ENCODE results near the gene GDF2.

Gene GDF2

DNA sequence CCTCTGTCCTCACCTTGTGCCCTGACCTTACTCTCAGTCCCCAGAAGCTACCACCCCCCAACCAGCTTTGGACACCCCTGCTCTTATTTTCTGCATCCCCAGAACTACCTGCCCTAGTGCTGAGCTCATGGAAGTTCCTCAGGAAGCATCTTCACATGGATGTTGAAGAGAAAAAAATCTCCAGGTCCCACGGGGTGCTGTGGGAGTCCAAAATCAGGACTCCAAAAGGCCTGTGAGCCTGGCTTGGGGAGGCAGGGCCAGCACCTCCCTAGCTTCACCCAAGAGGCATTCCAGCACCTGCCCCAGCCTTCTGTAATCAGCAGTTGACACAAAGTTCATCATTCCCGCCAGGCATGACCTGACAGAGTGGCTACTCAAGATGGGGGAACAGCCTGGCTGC is 43.0 kb upstream of the GDF2 start:
- DNase-seq (ENCODE audit: low read depth), result no peak
- TF ChIP-seq, protein P1, sequence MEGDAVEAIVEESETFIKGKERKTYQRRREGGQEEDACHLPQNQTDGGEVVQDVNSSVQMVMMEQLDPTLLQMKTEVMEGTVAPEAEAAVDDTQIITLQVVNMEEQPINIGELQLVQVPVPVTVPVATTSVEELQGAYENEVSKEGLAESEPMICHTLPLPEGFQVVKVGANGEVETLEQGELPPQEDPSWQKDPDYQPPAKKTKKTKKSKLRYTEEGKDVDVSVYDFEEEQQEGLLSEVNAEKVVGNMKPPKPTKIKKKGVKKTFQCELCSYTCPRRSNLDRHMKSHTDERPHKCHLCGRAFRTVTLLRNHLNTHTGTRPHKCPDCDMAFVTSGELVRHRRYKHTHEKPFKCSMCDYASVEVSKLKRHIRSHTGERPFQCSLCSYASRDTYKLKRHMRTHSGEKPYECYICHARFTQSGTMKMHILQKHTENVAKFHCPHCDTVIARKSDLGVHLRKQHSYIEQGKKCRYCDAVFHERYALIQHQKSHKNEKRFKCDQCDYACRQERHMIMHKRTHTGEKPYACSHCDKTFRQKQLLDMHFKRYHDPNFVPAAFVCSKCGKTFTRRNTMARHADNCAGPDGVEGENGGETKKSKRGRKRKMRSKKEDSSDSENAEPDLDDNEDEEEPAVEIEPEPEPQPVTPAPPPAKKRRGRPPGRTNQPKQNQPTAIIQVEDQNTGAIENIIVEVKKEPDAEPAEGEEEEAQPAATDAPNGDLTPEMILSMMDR (conservative IDR thresholded peaks at IDR 0.05; ENCODE audit: low read length), result no peak

DNA sequence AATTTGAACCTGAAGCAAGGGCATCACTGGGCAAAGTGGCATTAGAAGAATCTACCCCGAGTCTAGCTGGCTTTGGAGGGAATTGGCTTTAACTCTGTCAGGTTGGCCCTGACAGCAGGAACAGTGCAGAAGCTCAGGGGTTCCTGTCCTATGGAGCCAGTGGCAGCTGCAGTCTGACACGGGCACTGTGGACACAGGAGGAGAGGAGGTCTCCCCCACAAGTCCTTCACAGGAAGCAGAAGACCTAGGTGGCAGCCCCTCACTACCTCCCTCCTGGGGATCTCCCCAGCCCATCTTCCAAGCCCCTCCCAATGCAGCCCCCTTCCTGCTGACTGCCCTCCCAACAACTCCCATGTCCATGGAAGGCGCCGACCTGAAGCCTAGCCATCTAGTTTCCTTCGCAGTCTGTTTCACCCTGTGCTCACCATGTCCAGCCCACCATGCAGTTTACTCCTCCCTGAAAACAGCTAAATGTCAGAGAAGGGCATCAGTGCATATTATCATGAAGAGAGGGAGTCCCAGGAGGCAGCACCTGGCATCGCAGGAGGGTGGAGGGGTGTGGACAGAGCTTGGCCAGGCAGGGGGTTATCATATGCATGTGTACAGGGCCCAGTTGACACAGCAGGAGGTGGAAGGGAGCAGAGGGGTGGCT is 40.1 kb upstream of the GDF2 start:
- no peak for DNase-seq (ENCODE audit: low read depth)
- H3K4me3 ChIP-seq (ENCODE audit: low read length), result no peak overlapping the region
- TF ChIP-seq, protein P1 (conservative IDR thresholded peaks at IDR 0.05; ENCODE audit: low read length), result no peak

More for the DNA sequence above, 43.0 kb upstream of the GDF2 start:
- H3K4me3 ChIP-seq (ENCODE audit: low read length), result no peak overlapping the region

DNA sequence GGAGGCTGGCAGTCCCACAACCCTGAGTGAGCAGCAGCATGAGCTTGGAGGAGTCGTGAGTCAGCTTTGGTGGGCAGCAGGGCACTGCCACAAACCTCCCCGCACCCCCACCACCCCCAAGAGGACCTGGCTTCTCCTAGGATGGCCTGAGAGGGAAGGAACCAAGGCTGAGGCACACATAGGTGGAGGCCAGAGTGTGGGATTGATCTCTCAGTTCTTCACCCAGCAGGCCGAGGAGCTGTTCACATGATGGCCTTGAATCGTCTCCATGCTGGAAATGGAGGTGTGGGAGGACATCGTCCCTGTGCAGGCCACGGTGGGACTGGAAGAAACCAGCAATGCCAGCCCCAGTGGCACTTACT is 39.6 kb upstream of the GDF2 start:
- DNase-seq (ENCODE audit: low read depth), result no peak
- TF ChIP-seq, protein P1 (conservative IDR thresholded peaks at IDR 0.05; ENCODE audit: low read length), result no peak
- H3K4me3 ChIP-seq (ENCODE audit: low read length), result no peak overlapping the region

DNA sequence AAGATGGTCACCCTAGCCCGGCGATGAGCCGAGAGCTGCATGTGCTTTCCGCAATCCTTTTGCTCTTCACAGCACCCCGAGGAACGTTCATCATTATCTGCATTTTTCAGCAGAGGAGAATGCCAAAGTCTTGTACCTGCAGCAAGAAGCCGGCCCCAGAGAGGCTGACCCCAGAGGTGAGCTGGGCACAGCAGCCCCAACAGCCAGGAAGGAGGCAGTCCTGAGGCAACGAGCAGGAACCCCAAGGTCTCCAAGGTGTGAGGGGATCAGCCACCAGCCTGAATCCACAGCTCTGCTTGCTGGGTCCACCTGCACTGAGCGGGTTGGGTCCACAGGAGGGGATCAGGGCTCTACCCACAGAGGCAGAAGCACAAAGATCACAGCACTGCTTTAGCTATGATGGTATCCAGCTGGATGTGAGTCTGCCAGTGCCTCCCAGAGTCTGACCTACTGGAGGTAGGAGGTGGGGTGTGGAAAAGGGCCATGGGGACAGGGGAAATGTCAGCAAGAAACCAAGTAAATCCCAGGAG is 39.1 kb upstream of the GDF2 start:
- H3K4me3 ChIP-seq (ENCODE audit: low read length), result no peak overlapping the region
- TF ChIP-seq, protein P1 (conservative IDR thresholded peaks at IDR 0.05; ENCODE audit: low read length), result no peak
- no peak for DNase-seq (ENCODE audit: low read depth)

DNA sequence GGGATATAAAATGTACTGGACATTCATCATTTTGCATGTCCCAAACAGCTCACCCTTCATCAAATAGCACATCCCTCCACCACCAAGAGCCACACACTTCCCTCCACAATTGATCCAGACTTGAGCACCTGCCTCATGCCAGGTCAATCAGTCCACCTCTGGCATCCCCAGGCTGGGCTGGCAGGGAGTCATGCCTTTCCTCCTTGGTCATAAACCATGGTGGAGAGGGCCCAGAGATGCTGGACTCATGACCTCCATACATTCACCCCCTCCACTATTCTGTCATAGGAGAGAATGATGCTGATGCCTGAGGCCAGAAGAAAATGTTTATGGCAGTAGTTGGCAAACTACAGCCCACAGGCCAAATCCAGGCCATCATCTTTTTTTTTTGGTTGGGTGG is 38.4 kb upstream of the GDF2 start:
- no peak overlapping the region for H3K4me3 ChIP-seq (ENCODE audit: low read length)
- DNase-seq (ENCODE audit: low read depth), result no peak
- TF ChIP-seq, protein P1 (conservative IDR thresholded peaks at IDR 0.05; ENCODE audit: low read length), result no peak

DNA sequence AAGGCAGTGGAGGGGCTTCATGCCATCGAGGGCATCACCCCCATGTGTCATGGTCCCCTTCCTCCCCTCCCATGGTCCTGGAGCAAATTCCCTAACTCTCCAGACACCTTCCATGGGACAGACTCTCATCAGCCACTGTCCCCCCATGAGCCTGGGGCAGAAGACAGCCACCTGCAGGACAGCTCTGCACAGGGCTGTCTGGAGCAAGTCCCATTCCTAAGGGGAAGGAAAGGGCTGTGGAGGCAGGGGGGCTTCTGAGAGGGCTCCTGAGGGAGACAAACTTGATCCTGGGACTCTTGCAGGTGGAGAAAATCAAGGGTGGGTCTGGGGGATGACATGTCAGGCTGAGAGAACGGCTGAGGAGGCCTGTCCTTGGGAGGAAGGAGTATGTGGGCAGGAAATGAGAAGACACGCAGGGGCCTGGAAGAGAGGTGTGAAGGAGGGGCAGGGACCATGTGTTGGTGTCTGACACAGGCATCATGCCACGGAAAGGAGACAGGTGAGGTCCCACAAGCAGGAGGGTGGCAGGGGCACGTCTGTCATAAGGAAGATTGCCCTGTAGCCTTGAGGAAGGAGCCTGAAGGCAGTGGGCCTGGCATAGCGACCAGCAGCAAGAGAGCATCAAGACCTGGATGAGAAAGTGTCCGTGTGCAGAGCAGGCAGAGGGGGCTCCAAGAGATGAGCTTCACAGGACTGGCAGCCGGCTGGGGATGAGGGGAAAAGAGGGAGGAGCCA is 36.7 kb upstream of the GDF2 start:
- TF ChIP-seq, protein P1 (conservative IDR thresholded peaks at IDR 0.05; ENCODE audit: low read length), result no peak
- DNase-seq (ENCODE audit: low read depth), result no peak
- no peak overlapping the region for H3K4me3 ChIP-seq (ENCODE audit: low read length)

DNA sequence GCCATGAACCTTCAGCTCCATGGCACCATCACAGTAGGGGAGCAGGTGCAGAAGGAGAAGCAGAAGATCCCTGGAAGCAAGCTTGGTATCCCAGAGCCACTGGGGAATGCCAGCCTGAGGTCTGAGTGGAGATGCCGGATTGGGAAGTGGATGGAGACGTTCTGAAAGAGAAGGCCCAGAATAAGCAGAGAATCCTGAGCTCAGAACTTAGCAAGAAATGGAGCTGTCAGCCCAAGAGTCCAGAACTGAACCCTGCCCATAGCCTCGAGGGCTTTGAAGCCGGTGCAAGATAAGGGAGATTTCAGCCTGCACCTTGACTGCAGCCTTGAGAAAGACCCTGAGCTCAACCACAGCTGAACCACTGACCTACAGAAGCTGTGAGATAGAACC is 36.1 kb upstream of the GDF2 start:
- H3K4me3 ChIP-seq (ENCODE audit: low read length), result no peak overlapping the region
- DNase-seq (ENCODE audit: low read depth), result no peak
- TF ChIP-seq, protein P1 (conservative IDR thresholded peaks at IDR 0.05; ENCODE audit: low read length), result no peak

All from AG10803 (cell line).